A549 (cell line): ENCODE measurements around the gene FUS. TPM values are rescaled to one million over a fixed set of nuclear protein-coding genes. Genes with fewer than 3 reads are reported as not detected.
"Not testable (repeated sequence)": the region's sequence is repeated elsewhere in the genome, so short reads cannot be mapped to it uniquely, and the experiment has no call there.

Experiments
- ATAC-seq, 2 experiments: fragments of 200-7000 bp in 1 of 2; fragments of >200 bp in 1 of 2; cut with Nextera tagmentation in 1 of 2; cut with Tn5 transposase in 1 of 2; 3 replicates each; pipeline versions ENCODE4 v1.8.0 to v1.9.1; 2018 to 2020; ENCODE audit warnings: mild to moderate bottlenecking in 1 of 2, moderate library complexity in 1 of 2
- CTCF ChIA-PET: fragments of 300-600 bp; sonication (Branson Sonifier 250); formaldehyde crosslinking; extraction: SDS; loops from one replicate; lab custom pipeline; 2021; ENCODE audit warnings: antibody characterized with exemption, inconsistent platforms; lab: Yijun Ruan, JAX
- POLR2A ChIA-PET: fragments of 350-600 bp; formaldehyde crosslinking; extraction: SDS; loops from one replicate; lab custom pipeline; 2021; ENCODE audit warnings: antibody characterized with exemption, inconsistent platforms; lab: Yijun Ruan, JAX
- DNase-seq, 2 experiments: peaks; one replicate each; pipeline versions ENCODE4 v3.0.0 to v3.0.0-alpha.2; 2011 to 2016; ENCODE audit warnings: low read depth in 1 of 2, low spot score in 1 of 2
- FAIRE-seq: peaks from 2 replicates; lab custom pipeline; 2011; peaks lifted over from hg19 to GRCh38; lab: Jason Lieb, UNC
- H3K27ac ChIP-seq, 2 experiments: fragments of >200 bp; sonication (Bioruptor Twin); formaldehyde crosslinking; 3 replicates each; pipeline ENCODE4 v1.5.1; 2016 to 2017
- H3K4me1 ChIP-seq: fragments of >200 bp; sonication (Bioruptor Twin); formaldehyde crosslinking; 3 replicates; pipeline ENCODE4 v1.6.1; 2016
- H3K4me2 ChIP-seq: fragments of >200 bp; sonication (Bioruptor Twin); formaldehyde crosslinking; 3 replicates; pipeline ENCODE4 v1.6.1; 2016
- H3K4me3 ChIP-seq: fragments of >200 bp; sonication (Bioruptor Twin); formaldehyde crosslinking; 3 replicates; pipeline ENCODE4 v1.5.1; 2016
- H3K9me3 ChIP-seq: fragments of >200 bp; sonication (Bioruptor Twin); formaldehyde crosslinking; 3 replicates; pipeline ENCODE4 v1.6.1; 2016
- BHLHE40 ChIP-seq: IDR thresholded peaks from 2 replicates; pipeline ENCODE4 v1.6.1; 2012; ENCODE audit warnings: low read depth, low read length, inconsistent platforms
- CBX8 ChIP-seq: fragments of 200-600 bp; sonication (generic); IDR thresholded peaks from 2 replicates; pipeline ENCODE4 v1.6.1; 2016
- CEBPB ChIP-seq, 2 experiments: fragments of >200 bp in 1 of 2; sonication (Bioruptor Twin) in 1 of 2; formaldehyde crosslinking in 1 of 2; IDR thresholded peaks; 2 replicates each; pipeline ENCODE4 v1.6.1; 2012 to 2016
- CHD2 ChIP-seq: fragments of 150-350 bp; IDR thresholded peaks from 2 replicates; pipeline ENCODE4 v1.6.1; 2014; ENCODE audit warnings: low read length; ENCODE audit not compliant: partially characterized antibody
- CHD4 ChIP-seq: fragments of 200-600 bp; sonication (generic); IDR thresholded peaks from 2 replicates; pipeline ENCODE4 v1.6.1; 2016; ENCODE audit warnings: antibody characterized with exemption, mild to moderate bottlenecking, borderline replicate concordance
- JUNB ChIP-seq: fragments of >200 bp; sonication (Bioruptor Twin); formaldehyde crosslinking; IDR thresholded peaks from 2 replicates; pipeline ENCODE4 v1.6.1; 2016
- KDM1A ChIP-seq: fragments of 200-600 bp; sonication (generic); IDR thresholded peaks from 2 replicates; pipeline ENCODE4 v1.6.1; 2016; ENCODE audit warnings: low read depth, mild to moderate bottlenecking
- MYC ChIP-seq: IDR thresholded peaks from 2 replicates; pipeline ENCODE4 v1.6.1; 2012; ENCODE audit warnings: mild to moderate bottlenecking, inconsistent platforms, low read length, improper control_type of control experiment, borderline replicate concordance
- NR3C1 ChIP-seq: fragments of >200 bp; sonication (Bioruptor Twin); formaldehyde crosslinking; IDR thresholded peaks from 3 replicates; pipeline ENCODE4 v1.6.1; 2017
- POLR2A ChIP-seq: IDR thresholded peaks from 2 replicates; pipeline ENCODE4 v1.6.1; 2012; ENCODE audit warnings: mild to moderate bottlenecking, low read length
- POLR2AphosphoS2 ChIP-seq: conservative IDR thresholded peaks from 2 replicates; pipeline ENCODE4 v1.6.1; 2012; ENCODE audit warnings: low read length, improper control_type of control experiment, inconsistent platforms
- RAD21 ChIP-seq, 2 experiments: fragments of >200 bp in 1 of 2; sonication (Bioruptor Twin) in 1 of 2; formaldehyde crosslinking in 1 of 2; IDR thresholded peaks in 1 of 2; conservative IDR thresholded peaks in 1 of 2; 2 replicates in 1 of 2; 3 replicates in 1 of 2; pipeline ENCODE4 v1.6.1; 2012 to 2018; ENCODE audit warnings: inconsistent platforms in 1 of 2
- RNF2 ChIP-seq: fragments of 200-600 bp; sonication (generic); IDR thresholded peaks from 2 replicates; pipeline ENCODE4 v1.6.1; 2016; ENCODE audit warnings: low read depth, mild to moderate bottlenecking, antibody characterized with exemption, moderate library complexity, borderline replicate concordance
- SMC3 ChIP-seq: fragments of >200 bp; sonication (Bioruptor Twin); formaldehyde crosslinking; IDR thresholded peaks from 3 replicates; pipeline ENCODE4 v1.6.1; 2018; ENCODE audit warnings: inconsistent platforms
- SREBF2 ChIP-seq: fragments of 450-650 bp; IDR thresholded peaks from 2 replicates; pipeline ENCODE4 v1.6.1; 2014; ENCODE audit warnings: mild to moderate bottlenecking, moderate library complexity
- ZFP36 ChIP-seq: fragments of 450-650 bp; IDR thresholded peaks from 2 replicates; pipeline ENCODE4 v1.6.1; 2014; ENCODE audit warnings: borderline replicate concordance; ENCODE audit not compliant: partially characterized antibody
- WGBS: methylation state at CpG from one replicate; pipeline ENCODE4 v1.1.6; 2017; ENCODE audit errors: missing lambda C conversion rate; 5-methylcytosine and 5-hydroxymethylcytosine counted together
- polyA plus RNA-seq, 4 experiments: library from polyadenylated mRNA; depleted of rRNA in 3 of 4; stranded (reverse); fragments of >200 nt; fragmentation: RNase III in 1 of 4; extraction: RNeasy Plus Mini Kit Qiagen cat#74134 plus additional on column Dnase treatment in 1 of 4; gene quantifications; 2 replicates in 3 of 4; 3 replicates in 1 of 4; pipeline ENCODE4 v1.2.3, GENCODE V29; 2011 to 2017
- TF ChIP-seq, protein P1 (sequence below): fragments of 250-450 bp; sonication (Bioruptor Pico); IDR thresholded peaks from 2 replicates; pipeline ENCODE4 v1.5.0; 2021; ENCODE audit warnings: mild to moderate bottlenecking, moderate library complexity, borderline replicate concordance

The FUS gene
- polyA plus RNA-seq, 2 of the 4 experiments (the other 2 are of a cell fraction): 224 to 740 TPM

DNA sequence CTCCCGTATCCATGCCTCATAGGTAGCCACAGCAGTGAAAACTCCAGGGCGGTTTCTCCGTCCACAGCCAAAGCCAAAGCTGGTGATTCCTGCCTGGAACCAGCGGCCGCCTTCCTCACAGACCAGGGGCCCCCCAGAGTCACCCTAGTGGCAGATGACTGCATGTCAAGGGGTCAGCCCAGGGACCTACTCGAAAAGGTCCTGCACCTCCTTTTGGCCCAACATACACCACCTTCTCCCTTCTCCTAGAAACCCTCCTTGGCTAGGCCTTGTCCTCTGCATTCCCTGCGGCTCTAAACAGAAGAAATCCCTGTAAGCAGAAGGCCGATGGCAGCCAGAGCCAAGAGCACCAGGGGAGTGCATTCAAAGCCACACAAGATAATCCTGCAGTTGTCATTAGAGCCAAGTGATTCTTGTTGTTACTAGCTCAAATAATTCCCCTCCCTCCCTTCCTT, 36.2 kb upstream of the FUS start (continued):
- TF ChIP-seq CHD2 (no peak), CHD4 (no peak), SREBF2 (no peak)
- TF ChIP-seq, all 56 proteins: peak for 0

DNA sequence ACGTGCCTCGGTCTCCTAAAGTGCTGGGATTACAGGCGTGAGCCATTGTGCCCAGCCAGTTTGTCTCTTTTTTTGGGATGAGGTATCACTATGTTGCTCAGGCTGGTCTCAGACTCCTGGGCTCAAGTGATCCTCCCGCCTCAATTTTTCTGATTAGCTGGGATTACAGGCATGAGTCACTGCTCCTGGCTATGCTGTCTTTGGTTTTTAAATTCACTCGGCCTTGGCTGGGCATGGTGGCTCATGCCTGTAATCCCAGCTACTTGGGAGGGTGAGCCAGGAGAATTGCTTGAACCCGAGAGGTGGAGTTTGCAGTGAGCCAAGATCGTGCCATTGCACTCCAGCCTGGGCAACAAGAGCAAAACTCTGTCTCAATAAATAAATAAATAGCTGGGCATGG, 35.5 kb upstream of the FUS start:
- FAIRE-seq, ATAC-seq, H3K27ac ChIP-seq, DNase-seq, POLR2A ChIA-PET, H3K4me3 ChIP-seq, H3K4me2 ChIP-seq, H3K9me3 ChIP-seq: not testable (repeated sequence)
- CTCF ChIA-PET: interaction anchor here (0.7 to 6.8 kb wide), 9 partner anchors 13 to 190 kb away, joined by 3 to 166 read pairs (median 9); partner anchors contain the start of genes HSD3B7, KAT8, ZNF646 and ZNF668
- peaks cover 16% of the 10 kb centered on the region for H3K4me1 ChIP-seq
- WGBS: 83% methylated on average over 7 of the region's 7 CpGs

DNA sequence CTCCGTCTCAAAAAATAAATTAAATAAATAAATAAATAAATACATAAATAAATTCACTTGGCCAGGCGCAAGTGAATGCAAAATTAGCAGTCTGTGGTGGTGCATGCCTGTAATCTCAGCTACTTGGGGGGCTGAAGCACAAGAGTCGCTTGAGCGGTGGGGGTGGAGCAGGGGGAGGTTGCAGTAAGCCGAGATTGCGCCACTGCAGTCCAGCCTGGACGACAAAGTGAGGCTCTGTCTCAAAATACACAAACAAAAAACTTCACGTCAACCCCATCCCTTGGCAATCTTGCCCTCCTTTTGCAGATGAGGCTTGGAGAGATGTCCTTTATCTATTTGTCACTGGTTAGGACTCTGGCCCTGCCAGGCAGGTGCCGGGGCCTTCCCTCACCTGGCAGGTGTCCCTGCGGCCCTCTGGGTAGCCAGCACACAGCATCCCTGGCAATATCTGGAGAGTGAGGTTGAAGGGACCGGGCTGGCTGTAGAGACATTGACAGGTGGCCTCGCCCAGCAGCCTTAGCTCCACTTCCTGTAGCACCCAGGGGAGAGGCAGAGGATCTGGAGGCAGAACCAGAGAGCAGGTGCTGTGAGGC, 34.4 kb upstream of the FUS start:
- H3K4me3 ChIP-seq: no peak overlapping the region
- 71% methylated on average over 11 of the region's 12 CpGs for WGBS
- ATAC-seq: no peak
- H3K4me2 ChIP-seq: no peak overlapping the region
- no peak for FAIRE-seq
- no peaks in the 10 kb centered on the region for H3K9me3 ChIP-seq
- CTCF ChIA-PET: interaction anchor here (1.1 to 6.8 kb wide), 8 partner anchors 10 to 191 kb away, joined by 3 to 166 read pairs (median 7); partner anchors contain the start of genes HSD3B7, KAT8, PRSS8 and ZNF646
- no peak overlapping the region for H3K27ac ChIP-seq
- DNase-seq: no peak
- POLR2A ChIA-PET: interaction anchor here (0.7 kb wide), 2 partner anchors 313 to 314 kb away, joined by 5 to 8 read pairs; partner anchors contain the start of gene ARMC5
- TF ChIP-seq POLR2A: no peak
- no peak for TF ChIP-seq JUNB
- TF ChIP-seq RAD21 (conservative IDR thresholded peaks at IDR 0.05 in 1 of 2, IDR thresholded peaks at IDR 0.05 in 1 of 2): no peak
- no peak for TF ChIP-seq NR3C1
- TF ChIP-seq CBX8: no peak
- TF ChIP-seq CEBPB (IDR thresholded peaks at IDR 0.05): no peak
- TF ChIP-seq, all 56 proteins: peak for 0
- peaks cover 19% of the 10 kb centered on the region for H3K4me1 ChIP-seq

DNA sequence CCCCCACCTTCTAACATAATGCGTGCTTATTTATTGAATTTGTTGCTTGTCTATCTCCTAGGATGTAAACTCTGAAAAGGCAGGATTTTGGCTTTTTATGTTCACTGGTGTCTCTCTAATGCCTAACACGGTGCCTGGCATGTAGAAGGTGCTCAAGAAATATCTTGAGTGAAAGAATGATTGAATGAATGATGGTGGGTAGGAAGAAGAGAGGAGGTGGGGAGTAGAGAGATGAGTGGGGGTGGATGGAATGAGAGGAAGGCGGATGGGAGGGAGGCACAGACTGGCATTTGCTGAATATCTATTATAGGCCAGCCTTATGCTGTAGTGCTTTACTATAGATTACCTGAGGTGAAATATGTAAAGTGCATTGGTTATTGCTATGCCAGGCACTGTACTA, 32.4 kb upstream of the FUS start:
- CTCF ChIA-PET: interaction anchor here (1.4 kb wide), 1 partner anchor 10 kb away, joined by 3 read pairs; no protein-coding TSS in a partner anchor
- 68% methylated on average over 3 of the region's 3 CpGs for WGBS
- ATAC-seq (no peak), DNase-seq (no peak), FAIRE-seq (no peak)
- TF ChIP-seq BHLHE40 (no peak), MYC (no peak), POLR2A (no peak), RNF2 (no peak), POLR2AphosphoS2 (no peak), NR3C1 (no peak), KDM1A (no peak), SMC3 (no peak), ZFP36 (no peak)
- TF ChIP-seq, protein P1, sequence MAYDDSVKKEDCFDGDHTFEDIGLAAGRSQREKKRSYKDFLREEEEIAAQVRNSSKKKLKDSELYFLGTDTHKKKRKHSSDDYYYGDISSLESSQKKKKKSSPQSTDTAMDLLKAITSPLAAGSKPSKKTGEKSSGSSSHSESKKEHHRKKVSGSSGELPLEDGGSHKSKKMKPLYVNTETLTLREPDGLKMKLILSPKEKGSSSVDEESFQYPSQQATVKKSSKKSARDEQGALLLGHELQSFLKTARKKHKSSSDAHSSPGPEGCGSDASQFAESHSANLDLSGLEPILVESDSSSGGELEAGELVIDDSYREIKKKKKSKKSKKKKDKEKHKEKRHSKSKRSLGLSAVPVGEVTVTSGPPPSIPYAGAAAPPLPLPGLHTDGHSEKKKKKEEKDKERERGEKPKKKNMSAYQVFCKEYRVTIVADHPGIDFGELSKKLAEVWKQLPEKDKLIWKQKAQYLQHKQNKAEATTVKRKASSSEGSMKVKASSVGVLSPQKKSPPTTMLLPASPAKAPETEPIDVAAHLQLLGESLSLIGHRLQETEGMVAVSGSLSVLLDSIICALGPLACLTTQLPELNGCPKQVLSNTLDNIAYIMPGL (CRISPR knock-in tag): no peak
- TF ChIP-seq, all 56 proteins: peak for 0
- H3K27ac ChIP-seq: no peak overlapping the region
- no peaks in the 10 kb centered on the region for H3K9me3 ChIP-seq
- no peak overlapping the region for H3K4me3 ChIP-seq
- no peak overlapping the region for H3K4me2 ChIP-seq
- peaks cover 8% of the 10 kb centered on the region; the same call in 2 of the 3 replicates for H3K4me1 ChIP-seq
- POLR2A ChIA-PET: no interaction called here
